ENCODE data around the gene ANKFN1.

Gene ANKFN1

DNA sequence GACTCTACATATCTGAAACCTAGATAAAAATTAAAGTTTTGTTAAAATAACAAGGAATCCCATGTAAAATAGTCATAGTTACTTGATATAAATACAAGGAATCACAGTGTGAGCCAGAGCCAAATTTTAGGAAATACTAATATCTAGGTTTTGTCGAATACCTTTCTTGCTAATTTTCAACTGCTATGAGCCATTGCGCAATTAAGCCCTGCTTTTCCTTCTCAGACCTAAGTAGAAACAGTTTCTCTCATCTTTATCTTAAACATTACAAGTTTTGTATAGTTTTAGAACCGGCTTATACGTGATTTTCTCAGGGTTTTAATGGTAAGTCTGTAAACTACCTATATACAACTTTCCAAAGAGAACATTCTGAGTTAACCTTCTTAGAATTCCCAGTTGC lies 282.9 kb downstream of the ANKFN1 start:
- DNase-seq (ENCODE audit: low spot score): no peak

DNA sequence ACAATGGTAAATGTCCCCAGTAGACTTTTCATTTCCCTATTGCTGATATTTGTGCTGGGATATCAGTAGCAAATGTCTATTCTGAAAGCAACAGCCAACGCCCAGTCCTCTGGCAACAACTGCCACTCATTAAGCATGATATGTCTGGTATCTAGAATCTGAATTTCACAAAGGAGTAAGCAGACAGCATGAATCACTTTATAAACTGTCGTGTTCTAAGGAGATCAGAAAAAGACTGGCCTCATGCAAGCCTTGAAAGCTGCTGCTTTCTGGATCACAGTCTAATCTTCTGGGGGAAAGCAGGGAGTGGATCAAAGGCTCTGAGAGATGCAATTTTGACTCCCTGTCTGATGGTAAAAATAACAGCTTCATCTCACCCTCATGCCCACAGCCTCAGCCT lies 287.1 kb downstream of the ANKFN1 start:
- no peak for DNase-seq (ENCODE audit: low spot score)

DNA sequence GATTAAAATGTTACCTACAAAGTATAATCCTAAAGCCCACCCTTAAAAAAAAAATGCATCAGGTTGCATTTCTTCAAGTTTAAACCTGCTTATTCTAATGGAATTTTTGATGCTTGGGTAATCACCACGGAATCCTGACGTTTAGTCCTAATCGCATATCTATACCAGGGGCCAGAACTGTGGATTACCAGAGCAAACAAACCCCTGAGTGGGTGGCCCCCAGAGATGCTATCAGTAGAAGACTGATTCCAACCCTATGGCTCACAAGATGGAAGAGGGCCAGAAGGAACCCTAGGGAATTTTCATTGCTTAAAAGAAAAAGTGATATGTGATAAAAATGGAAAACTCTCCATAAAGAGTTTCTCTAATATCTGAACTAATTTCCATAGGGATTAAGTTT lies 288.0 kb downstream of the ANKFN1 start:
- DNase-seq (ENCODE audit: low spot score): no peak

DNA sequence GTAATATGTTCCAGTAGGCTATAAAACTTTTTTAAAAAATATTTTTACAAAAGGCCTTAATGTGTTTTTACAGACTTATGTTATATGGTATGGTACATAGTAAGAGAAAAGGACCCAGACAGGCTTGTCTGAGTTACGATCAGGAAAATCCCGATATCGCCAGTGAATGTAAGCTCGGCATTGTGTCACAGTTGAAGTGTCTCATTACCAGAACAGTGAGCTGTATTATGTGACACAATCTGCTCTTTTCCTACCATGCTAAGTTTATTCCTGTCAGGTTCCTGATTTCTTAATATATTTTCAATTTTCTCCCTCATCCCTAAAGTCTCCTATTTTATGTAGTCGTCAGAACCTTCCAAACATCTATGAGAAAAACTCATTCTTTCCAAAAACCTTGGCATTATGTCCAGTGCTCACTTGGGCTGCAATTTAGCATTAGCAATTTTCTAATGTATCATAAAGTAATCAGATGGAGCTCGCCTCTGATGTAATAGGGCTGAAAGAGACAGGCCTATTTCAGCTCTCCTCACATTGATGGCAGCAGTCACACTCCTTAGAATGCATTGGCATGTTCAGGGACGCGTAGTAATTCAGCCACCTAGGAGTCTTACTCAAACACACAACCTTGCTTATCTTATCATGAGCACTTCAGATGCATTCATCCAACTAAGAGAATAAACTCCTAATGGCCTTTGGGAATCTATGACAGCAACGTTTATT lies 292.6 kb downstream of the ANKFN1 start:
- no peak for DNase-seq (ENCODE audit: low spot score)

DNA sequence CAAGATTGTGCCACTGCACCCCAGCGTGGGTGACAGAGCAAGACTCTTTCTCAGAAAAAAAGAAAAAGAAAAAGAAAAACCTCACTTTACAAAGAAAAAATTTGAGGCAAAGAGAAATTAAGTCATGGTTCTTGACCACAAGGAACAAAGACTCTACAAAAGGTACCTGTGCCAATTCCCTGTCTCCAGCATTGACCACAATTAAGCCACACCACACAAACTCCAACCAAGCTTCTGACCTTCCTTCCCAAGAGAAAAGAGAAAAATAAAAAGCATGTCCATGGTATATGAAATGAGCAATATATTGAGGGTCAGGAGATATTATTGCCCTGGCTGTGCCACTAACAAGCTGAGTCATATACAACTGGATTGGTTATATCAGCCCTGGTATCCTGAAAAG lies 293.9 kb downstream of the ANKFN1 start:
- no peak for DNase-seq (ENCODE audit: low spot score)

DNA sequence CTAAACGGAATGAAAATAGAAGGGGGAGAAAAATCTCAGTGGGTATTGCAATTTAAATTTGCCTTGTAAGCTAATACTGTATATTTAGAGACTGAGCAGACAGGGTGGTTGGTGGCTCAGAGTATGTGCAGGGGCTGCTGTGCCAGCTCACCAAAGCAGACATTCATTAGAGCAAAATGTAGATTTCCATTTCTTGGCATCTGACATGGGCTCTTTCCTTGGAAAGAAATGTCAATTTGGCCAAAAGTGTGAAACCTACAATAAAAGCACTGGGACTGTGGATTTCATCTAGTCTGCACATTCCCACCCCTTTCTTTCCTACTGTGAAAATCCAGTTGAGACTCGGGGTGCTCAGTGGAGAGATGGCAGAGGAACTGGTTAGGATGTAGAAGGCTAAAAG lies 295.1 kb downstream of the ANKFN1 start:
- no peak for DNase-seq (ENCODE audit: low spot score)

DNA sequence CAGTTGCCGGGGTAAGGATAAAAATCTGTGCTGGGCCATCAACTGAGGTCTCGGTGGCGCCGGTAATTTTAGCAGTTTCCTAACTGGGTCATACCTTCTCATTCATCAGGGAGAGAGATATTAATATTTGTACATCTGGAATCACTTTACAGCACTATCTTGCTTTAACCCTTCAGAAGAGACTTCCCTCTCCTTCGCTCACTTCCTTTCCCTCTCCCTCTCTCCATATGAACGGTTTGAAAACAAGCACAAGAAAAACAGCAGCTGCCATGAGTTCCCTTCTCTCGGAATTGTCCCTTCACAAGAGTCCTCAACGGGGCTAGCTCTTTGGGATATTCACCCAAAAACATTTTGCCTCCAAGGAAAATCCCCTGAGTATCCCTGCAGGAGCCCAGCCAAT lies 295.9 kb downstream of the ANKFN1 start:
- no peak for DNase-seq (ENCODE audit: low spot score)

DNA sequence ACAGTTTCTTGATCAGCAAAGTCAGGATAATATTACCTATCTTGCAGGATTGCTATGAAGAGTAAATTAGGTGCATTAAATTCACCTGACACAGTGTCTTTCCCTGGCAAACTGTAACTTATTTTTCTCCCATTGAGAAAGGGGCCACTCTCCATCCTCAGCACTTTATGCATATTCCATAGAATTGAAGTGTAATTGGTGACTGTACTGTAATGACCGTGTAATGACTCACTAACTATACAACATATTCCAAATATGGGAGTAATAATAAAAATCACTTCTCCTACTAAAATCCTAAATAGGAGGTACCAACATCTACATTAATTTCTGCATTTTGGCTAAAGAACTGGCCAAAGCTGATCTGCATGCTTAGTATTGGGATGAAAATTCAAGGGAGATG lies 298.4 kb downstream of the ANKFN1 start:
- no peak for DNase-seq (ENCODE audit: low spot score)

DNA sequence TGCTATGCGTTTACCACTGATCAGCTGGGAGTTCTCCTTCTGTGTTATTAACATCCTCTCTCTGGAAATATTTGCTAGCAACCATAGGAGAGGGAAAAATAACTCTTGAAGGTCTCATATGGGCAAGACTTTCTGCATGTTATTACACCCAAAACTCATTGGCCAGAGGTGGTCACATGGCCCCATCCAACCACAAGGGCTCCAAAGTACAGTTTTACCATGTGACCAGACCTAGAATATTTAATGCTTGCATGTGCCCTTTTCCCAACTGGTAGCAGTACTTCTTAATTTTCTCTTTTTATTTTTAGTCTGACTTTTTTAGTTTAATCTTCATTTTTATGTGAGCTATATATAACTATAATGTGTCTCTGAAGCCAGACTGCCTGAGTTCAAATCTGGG lies 299.2 kb downstream of the ANKFN1 start:
- no peak for DNase-seq (ENCODE audit: low spot score)

DNA sequence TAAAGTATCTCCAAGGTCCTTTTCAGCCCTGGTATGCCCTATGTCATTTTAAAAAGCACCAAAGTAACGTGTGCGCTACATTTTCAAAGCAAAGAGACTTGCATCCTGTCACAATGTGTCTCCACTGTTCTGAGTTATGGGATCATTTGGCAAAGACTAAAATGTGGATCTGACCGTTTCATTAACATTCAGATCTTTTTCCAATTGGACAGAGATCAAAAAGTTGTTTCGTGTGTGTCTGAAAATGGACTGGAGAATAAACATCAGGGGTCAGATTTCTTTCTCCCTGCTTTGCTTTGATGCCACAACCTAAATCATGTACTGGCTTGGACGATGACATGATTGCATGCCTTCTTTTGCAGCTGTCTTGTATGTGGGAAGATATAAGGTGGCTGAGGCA lies 304.2 kb downstream of the ANKFN1 start:
- no peak for DNase-seq (ENCODE audit: low spot score)

DNA sequence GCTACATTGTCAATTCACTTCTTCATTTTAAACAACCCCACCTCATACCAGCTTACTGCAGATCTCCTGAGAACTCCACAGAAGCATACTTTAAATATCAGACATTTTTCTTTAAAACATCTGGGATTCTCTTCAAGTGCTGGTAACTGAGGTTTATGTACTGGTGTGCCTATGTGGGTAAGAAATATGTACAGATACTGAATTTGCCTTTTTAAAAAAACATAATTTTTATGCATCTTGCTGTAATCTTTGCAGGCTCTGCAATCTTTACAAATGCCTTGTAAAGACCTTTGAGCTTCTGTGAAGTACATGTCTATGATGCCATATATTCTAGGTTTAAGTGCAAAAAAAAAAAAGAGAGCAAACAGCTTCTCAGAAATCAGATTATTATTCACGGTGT lies 312.6 kb downstream of the ANKFN1 start:
- DNase-seq (ENCODE audit: low spot score): no peak

DNA sequence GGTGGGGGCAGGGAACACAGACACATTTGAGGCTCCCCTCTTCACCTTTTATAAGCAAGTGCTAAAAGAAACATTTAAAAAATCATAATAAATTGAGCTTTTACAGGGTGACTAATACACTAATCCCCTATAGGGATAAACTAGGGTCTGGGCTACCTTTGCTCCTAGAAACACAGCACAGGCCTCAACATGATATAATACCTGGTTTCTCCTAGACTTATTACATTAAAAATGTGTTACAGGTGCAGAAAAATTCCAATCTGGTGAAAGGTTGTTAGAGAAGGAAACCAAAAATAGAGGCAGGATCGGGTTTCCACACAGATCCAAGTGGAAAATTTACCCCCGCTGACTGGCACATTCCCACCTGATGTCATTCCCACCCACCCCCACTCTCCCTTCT lies 315.6 kb downstream of the ANKFN1 start:
- no peak for DNase-seq (ENCODE audit: low spot score)

DNA sequence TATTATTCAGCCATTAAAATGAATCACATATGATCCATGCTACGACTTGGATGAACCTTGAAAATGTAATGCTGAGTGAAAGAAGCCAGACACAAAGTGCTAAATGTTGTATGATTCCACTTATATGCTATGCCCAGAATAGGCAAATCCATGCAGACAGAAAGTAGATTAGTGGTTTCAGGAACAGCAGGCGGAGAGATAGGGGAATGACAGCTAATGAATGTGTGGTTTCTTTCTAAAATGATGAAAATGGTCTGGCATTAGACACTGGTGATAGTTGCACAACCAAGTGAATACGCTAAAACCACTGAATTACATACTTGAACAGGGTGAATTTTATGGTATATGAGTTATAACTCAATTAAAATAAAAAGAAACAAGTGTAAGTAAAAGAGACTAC lies 318.4 kb downstream of the ANKFN1 start:
- DNase-seq (ENCODE audit: low spot score): no peak

DNA sequence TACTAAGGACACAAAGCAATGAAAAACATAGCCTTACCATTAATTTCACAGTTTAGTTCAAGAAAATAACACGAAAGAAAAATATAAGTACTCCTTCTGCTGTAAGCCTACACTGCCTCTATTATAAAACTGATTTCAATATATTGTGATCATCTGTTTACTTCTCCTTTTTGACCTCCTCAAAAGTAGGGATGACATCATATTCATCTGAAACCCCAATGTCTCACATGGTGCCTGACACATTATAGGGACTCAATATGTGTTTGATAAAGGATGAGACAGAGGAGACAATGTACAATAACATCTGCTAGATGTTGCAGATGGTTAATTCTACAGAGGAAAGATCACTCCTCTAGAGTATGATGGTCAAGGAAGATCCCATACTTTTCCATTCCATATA lies 321.8 kb downstream of the ANKFN1 start:
- DNase-seq (ENCODE audit: low spot score): no peak

DNA sequence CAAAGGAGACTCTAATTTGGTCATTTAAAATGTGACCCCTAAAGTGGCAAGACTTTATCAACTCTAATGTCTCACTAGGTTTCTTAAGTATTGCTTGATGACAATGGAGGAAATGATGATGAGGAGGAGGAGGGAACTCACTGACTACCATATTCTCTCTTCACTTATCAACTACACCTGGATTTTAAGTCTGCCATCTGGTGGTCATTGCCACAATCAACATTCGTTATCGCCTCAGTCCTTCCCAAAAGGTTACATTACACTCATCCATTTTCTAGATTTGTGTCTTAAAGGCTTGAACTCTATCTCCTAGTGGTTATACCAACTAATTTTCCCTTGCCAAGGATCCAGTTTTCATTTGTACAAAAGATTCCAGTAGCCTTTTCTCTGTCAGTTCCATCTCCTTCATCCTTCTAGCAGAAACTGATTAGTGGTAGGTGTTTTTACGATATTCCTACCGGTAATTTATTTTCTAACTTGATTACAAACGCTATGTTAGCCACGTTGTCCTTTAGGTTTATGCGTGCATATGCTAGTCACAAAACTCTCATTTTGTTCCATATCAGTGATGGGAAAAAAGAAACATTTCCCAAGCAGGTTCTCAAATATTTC lies 325.7 kb downstream of the ANKFN1 start:
- peak; percentile 9 for DNase-seq (ENCODE audit: low spot score)

DNA sequence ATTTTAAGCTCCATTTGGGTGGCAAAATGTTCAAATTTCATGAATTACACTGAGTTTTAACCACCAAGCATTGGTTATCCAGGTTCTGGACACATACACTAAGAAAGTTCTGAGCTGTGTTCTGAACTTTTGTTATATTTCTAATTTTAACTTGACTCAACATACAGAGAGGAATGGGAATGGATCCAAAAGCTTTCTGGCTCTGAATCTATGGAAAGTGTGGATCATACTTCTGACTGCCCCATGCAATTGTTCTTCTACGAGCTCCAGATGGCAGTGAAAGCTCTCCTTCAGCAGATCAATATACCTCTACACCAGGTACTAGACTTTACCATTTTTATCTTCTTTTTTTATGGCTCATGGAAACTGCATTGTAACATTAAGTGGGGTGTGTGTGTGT lies 327.2 kb downstream of the ANKFN1 start:
- no peak for DNase-seq (ENCODE audit: low spot score)

DNA sequence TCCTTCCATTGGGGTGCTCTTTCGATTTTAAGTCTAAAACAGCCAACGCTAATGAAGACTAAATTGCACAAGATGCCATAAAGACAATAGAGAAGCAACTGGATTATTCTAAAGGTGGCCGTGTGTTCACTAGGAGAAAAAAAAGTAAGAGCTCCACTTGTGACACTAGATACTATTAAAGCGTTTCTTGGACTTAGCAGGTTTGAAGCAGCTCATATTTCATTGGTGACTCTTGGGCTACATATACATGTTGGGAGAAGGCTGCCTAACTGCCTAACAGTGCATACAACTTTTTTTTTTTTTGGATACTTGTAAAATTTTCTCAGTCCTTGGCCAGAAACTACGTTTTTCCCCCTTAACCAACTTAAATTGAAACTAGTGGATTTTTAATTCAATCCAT lies 328.4 kb downstream of the ANKFN1 start:
- no peak for DNase-seq (ENCODE audit: low spot score)

DNA sequence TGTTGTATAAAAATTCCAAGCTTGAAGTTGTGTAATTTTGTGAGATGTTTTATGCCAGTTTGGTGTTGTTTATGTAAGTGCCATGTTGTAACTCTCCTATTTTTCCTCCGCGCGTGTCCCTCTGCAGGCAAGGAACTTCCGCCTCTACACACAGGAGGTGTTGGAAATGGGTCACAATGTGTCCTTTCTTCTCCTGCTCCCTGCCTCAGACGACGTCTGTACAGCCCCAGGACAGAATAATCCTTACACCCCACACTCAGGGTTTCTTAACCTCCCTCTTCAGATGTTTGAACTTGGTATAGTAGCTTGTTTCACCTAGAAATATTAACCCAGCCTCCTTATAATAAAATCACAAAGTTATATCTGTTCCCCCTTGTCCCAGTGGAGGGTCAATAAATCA lies 329.0 kb downstream of the ANKFN1 start:
- no peak for DNase-seq (ENCODE audit: low spot score)

DNA sequence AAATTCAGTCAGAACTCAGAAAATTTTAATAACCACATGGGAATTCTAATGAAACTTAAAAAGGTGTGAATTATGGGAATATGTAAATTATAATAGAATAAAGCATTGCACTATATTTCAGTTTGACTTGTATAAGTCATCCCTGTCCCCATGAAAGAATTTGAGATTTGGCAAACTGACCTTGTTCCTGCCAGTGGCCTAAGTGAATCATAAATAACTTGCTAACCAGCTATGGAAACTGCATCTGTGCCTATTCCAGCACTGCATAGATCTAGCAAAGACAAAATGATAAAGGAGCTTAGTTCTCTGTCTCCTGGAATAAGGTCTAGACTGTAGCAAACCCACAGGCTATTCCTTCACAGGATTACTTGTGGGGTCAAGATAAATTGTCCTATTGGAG lies 333.5 kb downstream of the ANKFN1 start:
- DNase-seq (ENCODE audit: low spot score): no peak

DNA sequence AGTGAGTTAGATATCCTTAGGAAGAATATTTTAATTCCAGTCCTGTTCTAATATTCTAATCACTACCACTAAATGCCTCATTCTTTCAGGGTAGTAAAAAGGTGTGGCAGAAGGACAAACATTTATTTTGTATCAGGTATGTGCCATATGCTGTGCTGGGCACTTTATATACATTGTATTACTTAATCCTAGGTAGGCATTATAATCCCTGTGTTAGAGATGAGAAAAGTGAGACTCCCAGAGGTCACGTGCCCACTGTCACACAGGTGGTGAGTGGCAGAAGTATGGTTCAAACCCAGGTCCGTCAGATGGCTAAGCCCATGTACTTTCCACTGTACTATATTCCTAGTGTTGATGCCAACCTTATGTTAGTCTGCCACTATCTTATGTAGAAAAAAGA lies 335.5 kb downstream of the ANKFN1 start:
- no peak for DNase-seq (ENCODE audit: low spot score)

DNA sequence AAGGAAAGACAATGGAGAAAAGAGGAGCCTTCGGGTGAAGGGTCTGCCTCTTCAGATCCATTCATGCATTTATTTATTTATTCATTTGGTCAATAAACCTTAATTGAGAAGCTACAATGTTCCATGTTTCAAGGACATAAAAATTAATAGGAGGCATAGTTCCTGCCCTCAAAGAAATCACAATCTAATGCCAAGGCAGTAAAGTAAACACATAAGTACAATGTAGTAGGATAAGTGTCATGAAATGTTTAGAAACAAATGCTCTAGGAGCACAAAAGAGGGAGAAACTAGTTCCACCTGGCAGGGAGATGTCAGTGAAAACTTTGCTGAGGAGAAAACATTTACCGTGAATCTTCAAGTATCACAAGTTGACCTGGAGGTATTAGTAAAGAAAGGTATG lies 336.7 kb downstream of the ANKFN1 start:
- DNase-seq (ENCODE audit: low spot score): no peak

DNA sequence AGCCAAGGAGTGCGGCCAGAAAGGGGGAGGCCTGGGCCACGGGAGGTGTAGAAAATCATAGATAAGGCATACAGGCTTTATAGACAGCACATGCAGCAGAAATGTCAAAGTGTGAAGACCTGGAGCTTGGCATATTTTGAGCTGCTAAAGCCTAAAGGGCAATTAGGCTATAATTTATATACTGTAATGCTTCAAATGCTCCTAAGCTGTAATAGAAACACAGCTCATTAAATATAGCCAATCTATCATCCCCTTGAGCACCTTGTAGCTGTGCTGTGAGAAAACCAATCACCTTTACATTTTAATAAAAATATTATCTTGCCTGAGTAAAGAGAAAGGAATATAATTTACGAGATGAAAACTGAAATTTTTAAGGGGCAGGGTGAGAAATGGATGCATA lies 342.3 kb downstream of the ANKFN1 start:
- DNase-seq (ENCODE audit: low spot score): no peak

DNA sequence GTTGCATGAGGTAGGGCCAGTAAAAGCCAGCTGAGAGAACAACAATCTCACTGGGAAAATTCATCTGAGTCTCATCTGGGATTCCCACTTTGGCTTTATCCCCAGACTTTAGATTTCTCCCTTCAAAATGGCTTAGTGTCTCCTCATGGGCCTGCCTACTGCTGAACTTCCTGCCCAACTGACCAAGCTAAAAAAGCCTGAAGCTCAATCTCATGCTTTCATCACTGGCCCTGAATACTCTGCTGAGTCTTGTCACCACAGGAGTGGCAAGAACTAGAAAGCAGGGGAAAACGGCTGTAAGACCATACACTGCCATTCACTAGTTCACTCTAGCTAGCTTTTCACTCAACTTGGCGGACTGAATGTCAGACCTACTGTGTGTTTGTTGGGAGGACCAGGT lies 343.9 kb downstream of the ANKFN1 start:
- DNase-seq (ENCODE audit: low spot score): no peak

DNA sequence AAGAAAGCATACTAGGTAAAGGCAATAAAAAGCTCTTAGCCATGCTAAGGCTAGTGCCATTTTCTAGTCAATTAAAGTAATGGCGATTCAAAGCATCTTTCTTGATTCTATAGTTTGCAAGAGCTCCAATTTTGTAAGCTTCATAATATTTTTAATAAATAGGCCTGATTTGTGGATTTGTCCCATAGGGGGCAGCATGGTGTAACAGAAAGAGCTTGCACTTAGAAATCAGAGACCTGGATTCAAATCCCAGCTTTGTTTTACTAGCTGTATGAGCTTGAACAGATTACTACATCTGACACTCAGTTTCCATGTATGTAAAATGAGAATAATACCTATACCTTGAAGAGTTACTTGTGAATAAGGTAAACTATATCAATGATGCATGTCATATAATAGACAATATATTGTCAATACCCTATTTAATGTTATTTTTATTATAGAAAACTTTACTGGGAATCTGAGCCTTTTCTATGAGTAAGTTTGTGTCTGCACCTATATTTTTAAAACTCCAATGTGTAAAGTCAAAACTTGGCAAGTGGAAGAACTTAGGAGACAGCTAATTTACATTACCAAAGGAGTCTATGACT lies 346.6 kb downstream of the ANKFN1 start:
- peak; percentile 2 for DNase-seq (ENCODE audit: low spot score)
